NCI-H345 (cell line): Measurements from ENCODE around the gene ADCK2.
"Not testable (repeated sequence)": the region's sequence is repeated elsewhere in the genome, so short reads cannot be mapped to it uniquely, and the experiment has no call there.

Experiments
- DNase-seq: peaks from one replicate; lab custom pipeline; 2025; lab: John Stamatoyannopoulos, UW

ADCK2 gene

GRCh38 chr7:140696024-140696679, 23.4 kb downstream of the ADCK2 start:
- peak; percentile 94 for DNase-seq

DNA sequence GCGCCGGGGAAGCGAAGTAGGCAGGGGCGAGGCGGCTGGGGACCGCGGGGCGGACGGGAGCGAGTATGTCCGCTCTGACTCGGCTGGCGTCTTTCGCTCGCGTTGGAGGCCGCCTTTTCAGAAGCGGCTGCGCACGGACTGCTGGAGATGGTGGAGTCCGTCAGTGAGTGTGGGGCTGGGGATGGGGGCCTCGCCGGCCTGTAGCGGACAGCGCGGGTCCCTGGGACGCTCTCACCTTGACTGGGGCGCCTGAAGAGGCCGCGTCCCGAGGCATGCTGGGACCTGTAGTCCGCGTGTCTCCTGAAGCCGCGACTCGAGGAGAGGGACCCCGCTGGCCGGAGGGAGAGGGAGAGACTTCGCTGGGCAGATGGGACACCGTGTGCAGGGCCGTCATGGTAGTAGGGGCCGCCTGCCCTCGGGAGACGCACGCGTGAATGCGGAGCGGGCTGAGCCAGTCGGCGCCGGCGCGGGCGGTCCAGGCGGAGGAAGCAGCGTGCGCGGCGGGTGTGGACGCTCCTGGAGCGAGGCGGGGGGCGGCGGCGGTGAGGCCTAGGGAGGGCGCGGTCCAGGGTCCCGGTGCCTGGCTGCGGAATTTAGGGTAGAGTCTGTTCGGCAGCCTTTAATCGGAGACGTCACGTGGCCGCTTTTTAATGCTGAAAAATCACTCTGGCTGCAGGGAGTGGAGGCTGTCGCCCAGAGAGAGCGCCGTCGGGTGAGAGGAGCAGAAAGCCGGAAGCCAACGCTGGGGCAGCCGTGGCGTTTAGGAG, 24.1 kb downstream of the ADCK2 start, which contains the start of gene NDUFB2:
Gene NDUFB2 (plus strand): TSS at position 29 of the 767 bp plus-strand sequence. CDS start 37 bp downstream, at position 66.
- DNase-seq: peak; percentile 88

GRCh38 chr7:140697447-140698143, 24.9 kb downstream of the ADCK2 start:
- no peak for DNase-seq

- peak; percentile 6 for DNase-seq
Observed at GRCh38 chr7:140698477-140698876, 25.7 kb downstream of the ADCK2 start.

DNA sequence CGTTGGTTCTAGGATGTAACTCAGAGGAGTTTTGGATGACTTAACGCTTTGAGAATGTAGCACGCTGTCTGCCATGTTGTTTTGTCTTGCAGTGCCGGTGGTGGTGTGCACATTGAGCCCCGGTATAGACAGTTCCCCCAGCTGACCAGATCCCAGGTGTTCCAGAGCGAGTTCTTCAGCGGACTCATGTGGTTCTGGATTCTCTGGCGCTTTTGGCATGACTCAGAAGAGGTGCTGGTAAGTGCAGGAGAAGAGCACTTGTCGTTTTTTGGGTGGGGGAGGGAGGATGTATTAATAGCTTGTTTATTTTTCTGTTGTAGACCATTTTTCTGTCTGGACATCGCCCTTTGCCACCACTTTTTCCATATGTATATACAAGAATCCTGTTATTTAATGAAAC, 30.0 kb downstream of the ADCK2 start:
- DNase-seq: no peak

- no peak for DNase-seq
Observed at GRCh38 chr7:140704205-140704604, 31.5 kb downstream of the ADCK2 start.

DNA sequence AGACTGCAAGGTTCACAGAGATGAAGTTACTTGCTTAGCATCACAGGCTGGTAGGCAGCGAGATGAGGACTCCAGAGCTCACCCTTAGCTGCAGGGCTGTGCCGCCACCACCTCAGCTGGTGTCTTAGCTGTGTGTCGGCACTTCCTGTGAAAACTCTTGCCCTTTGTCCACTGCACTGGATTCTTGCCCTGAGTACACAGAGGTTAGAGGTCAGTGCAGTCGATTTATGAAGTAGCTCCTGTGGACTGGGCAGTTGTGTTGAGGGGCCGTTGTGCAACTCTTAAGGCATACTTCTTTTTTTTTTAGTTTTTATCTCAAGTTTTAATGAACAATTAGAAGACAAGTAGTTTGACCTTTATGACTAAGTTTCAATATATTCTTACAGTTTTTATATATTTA, 34.4 kb downstream of the ADCK2 start:
- DNase-seq: no peak

DNA sequence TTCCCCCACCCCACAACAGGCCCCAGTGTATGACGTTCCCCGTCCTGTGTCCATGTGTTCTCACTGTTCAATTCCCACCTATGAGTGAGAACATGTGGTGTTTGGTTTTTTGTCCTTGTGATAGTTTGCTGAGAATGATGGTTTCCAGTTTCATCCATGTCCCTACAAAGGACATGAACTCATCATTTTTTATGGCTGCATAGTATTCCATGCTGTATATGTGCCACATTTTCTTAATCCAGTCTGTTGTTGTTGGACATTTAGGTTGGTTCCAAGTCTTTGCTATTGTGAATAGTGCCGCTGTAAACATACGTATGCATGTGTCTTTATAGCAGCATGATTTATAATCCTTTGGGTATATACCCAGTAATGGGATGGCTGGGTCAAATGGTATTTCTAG, 36.0 kb downstream of the ADCK2 start:
- DNase-seq: not testable (repeated sequence)

- not testable (repeated sequence) for DNase-seq
Observed at GRCh38 chr7:140712392-140712791, 39.6 kb downstream of the ADCK2 start.

GRCh38 chr7:140714331-140715040, 41.7 kb downstream of the ADCK2 start:
- DNase-seq: no peak

DNA sequence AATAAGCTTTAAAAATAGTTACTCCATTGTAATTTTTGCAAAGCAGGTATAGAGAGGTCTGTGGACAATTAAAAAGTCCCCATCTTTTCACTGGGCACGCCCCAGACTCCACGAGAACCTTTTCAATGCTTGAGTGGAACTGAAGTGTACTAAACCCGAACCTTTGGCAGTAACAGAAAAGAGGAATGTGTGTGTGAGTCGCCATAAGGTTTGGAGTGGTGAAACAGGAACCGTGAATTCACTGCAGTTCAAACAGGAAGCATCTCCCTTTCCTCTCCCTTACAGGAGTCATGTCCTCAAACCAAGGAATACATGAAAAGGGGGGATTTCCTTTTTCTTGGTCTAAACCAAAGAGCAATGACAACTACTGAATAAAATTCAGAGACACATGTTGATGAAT, 47.0 kb downstream of the ADCK2 start:
- no peak for DNase-seq

GRCh38 chr7:140722254-140722653, 49.5 kb downstream of the ADCK2 start:
- DNase-seq: no peak

DNA sequence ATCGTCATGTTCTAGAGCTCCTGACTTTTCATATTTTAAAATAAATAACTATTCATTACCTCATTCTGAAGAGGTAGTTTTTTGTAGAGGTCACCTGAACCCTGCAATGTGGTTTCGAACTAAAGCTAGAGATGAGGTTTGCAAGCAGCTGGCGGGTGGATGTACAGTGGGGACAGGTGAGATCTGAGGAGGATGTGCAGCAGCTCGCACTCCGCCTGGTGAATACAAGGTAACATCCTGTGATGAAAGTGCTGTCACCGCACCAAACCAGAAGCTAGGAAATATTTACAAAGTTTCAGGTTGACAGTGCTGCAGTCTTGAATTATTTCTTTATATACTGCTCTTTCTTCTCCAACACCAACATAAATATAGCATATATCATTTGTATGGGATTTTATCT, 50.3 kb downstream of the ADCK2 start:
- DNase-seq: no peak

GRCh38 chr7:140723574-140723973, 50.8 kb downstream of the ADCK2 start:
- no peak for DNase-seq

DNA sequence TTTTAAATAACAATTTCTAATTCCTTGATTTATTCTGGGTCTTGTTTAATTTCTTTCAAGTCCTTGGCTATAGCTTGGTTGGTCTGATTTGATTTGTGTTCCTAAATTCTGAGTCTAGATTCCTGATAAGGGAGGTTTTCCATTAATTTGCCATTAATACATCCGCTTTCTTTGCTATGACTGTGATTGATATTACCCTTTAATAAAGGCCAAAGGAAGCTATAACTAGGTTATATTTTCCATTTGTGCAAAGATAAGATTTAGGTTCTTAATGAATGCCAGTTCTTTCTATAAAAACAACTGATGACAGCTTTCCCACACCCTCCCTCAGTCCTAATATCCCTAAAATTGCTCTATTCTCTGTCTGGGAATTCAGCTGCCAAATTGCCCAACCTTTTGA, 52.0 kb downstream of the ADCK2 start:
- DNase-seq: no peak

DNA sequence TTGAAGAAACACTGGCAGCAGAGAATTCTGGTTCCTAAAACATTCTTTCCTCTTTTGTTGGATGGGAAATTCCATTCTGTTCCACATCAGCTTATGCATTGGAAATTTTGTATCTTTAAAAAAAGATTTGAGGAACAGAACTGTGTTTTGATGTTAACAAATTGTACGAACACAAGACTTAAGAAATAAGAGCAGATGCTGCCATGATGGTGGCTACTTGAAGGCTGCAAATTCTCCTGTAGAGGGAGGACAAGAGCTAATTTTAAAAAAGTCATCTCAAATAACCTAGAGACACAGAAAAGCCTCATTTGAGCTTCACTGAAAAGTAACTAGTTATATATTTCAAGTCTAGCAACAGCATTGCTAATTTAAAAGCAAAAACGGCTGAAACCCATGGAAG, 53.5 kb downstream of the ADCK2 start:
- DNase-seq: no peak

- no peak for DNase-seq
Observed at GRCh38 chr7:140732416-140732815, 59.7 kb downstream of the ADCK2 start.

DNA sequence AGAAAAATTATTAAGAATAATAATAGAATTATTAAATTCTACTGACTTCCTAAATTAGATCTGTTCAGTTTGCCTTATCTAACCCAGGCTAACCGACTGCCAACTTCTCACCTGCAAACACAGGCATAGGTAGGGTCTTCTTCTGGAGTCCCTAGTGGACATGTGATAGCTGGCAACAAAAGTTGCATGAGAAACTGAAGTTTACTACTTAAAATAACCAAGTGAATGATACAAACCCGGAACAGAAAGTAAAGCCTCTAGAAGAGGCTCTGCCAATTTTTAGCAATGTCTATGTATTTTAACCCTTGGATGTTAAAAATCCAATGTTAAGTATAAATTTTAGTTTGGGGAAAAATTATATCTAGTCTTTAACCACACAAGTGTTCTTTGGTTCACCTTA, 61.4 kb downstream of the ADCK2 start:
- no peak for DNase-seq

GRCh38 chr7:140734729-140735128, 62.0 kb downstream of the ADCK2 start:
- DNase-seq: no peak

- no peak for DNase-seq
Observed at GRCh38 chr7:140738280-140738679, 65.5 kb downstream of the ADCK2 start.

GRCh38 chr7:140743255-140743654, 70.5 kb downstream of the ADCK2 start:
- not testable (repeated sequence) for DNase-seq

- no peak for DNase-seq
Observed at GRCh38 chr7:140744005-140744404, 71.3 kb downstream of the ADCK2 start.
